Mucosa of descending colon (tissue), 3 donors: Measurements from ENCODE around the gene ASXL2. TPM values are rescaled to one million over a fixed set of nuclear protein-coding genes. Genes with fewer than 3 reads are reported as not detected.

Experiments
- ATAC-seq: fragments of 200-7000 bp; cut with Tn5 transposase; one replicate; pipeline ENCODE4 v1.9.1; 2020; ENCODE audit warnings: mild to moderate bottlenecking, moderate library complexity
- DNase-seq, 3 donors: peaks; one replicate each; pipeline ENCODE4 v3.0.0-alpha.2; 2020
- H3K36me3 ChIP-seq: fragments of 200-600 bp; one replicate; pipeline ENCODE4 v1.8.0; 2021; ENCODE audit warnings: low read depth, mild to moderate bottlenecking
- H3K4me1 ChIP-seq: fragments of 200-600 bp; one replicate; pipeline ENCODE4 v1.8.0; 2021; ENCODE audit warnings: low read depth, mild to moderate bottlenecking
- H3K4me3 ChIP-seq: fragments of 200-600 bp; one replicate; pipeline ENCODE4 v1.8.0; 2021; ENCODE audit warnings: mild to moderate bottlenecking
- H3K9me3 ChIP-seq: fragments of 200-600 bp; one replicate; pipeline ENCODE4 v1.8.0; 2021; ENCODE audit warnings: mild to moderate bottlenecking
- CTCF ChIP-seq: fragments of 200-600 bp; IDR thresholded peaks from one replicate; pipeline ENCODE4 v1.8.0; 2022; ENCODE audit warnings: antibody characterized with exemption, mild to moderate bottlenecking
- intact Hi-C, 2 donors: fragments of 100-400 bp; cut with DNase I in 1 of 2; cut with micrococcal nuclease in 1 of 2; formaldehyde crosslinking; loops; one replicate each; pipeline versions ENCODE4 v1.11.0 to v1.11.1; 2022; cut with DNase I, micrococcal nuclease
- long read RNA-seq, 2 donors: library from polyadenylated mRNA; unstranded; transcript quantifications; one replicate each; pipeline ENCODE4 v2.0.0, GENCODE V29; 2019 to 2021
- total RNA-seq, 3 donors: library from RNA; stranded (reverse); fragmentation: NEBNext Ultra II Directional in 2 of 3; extraction: Animal tissue kit (Norgen Biotek cat#: 25700) in 2 of 3; gene quantifications; one replicate each; pipeline versions ENCODE4 v1.2.1 to v1.2.4, GENCODE V29; 2021 to 2023
- donor health status: DM: no; HTN: no; CAD: no; lungs with moderate emphysema.
- donor health status: DM: no; HTN: no; CAD: no.
- donor health status: DM: no; HTN: yes; CAD: no.

The ASXL2 gene
- 10 to 100 TPM; 29.9 to 39.2 (median 33.4) TPM for total RNA-seq
- long read RNA-seq, donor 1, partial matches to known transcripts, result 0 of 6 reads
- long read RNA-seq, donor 1, other reads (novel, unspliced or antisense), result 6 of 6 reads
- long read RNA-seq, donor 2, partial matches to known transcripts, result 0 of 5 reads
- long read RNA-seq, donor 2, other reads (novel, unspliced or antisense), result 5 of 5 reads

GRCh38 chr2:25878361-25879132, at the start of gene ASXL2:
TSS of gene ASXL2 (minus strand) at chr2:25878487. CDS start at chr2:25878222, 265 bp downstream.
- no peak for TF ChIP-seq CTCF
- intact Hi-C loops, result no loop called here
- peak; percentile 98 to 99 (median 98) for DNase-seq
- Histone ChIP-seq H3K36me3 (peaks cover 4% of the 10 kb centered on the region), H3K4me1 (peaks cover 19% of the 10 kb centered on the region), H3K4me3 (peak within 1 kb of the TSS; percentile 96), H3K9me3 (no peaks in the 10 kb centered on the region)
- ATAC-seq, result peak; percentile 96

GRCh38 chr2:25926984-25927756, 48.9 kb upstream of the ASXL2 start:
- no peak for ATAC-seq
- H3K4me1 ChIP-seq, result no peaks in the 10 kb centered on the region
- H3K9me3 ChIP-seq, result no peaks in the 10 kb centered on the region
- H3K4me3 ChIP-seq, result no peak overlapping the region
- no peak for TF ChIP-seq CTCF
- no peak for DNase-seq
- no peaks in the 10 kb centered on the region for H3K36me3 ChIP-seq
- intact Hi-C loops, result no loop called here

GRCh38 chr2:25922501-25922900, 44.2 kb upstream of the ASXL2 start:
- TF ChIP-seq CTCF, result no peak
- H3K4me1 ChIP-seq, result no peaks in the 10 kb centered on the region
- H3K4me3 ChIP-seq, result no peak overlapping the region
- no peaks in the 10 kb centered on the region for H3K9me3 ChIP-seq
- DNase-seq (no peak), ATAC-seq (no peak)
- intact Hi-C loops, result no loop called here
- H3K36me3 ChIP-seq, result no peaks in the 10 kb centered on the region

GRCh38 chr2:25920786-25921415, 42.6 kb upstream of the ASXL2 start:
- intact Hi-C loops, result no loop called here
- Histone ChIP-seq H3K4me1 (no peaks in the 10 kb centered on the region), H3K4me3 (no peak overlapping the region), H3K9me3 (no peaks in the 10 kb centered on the region), H3K36me3 (no peaks in the 10 kb centered on the region)
- DNase-seq, result no peak
- ATAC-seq, result no peak
- TF ChIP-seq CTCF, result no peak

GRCh38 chr2:25920336-25920735, 42.0 kb upstream of the ASXL2 start:
- Histone ChIP-seq H3K4me1 (no peaks in the 10 kb centered on the region), H3K36me3 (no peaks in the 10 kb centered on the region), H3K9me3 (no peaks in the 10 kb centered on the region), H3K4me3 (no peak overlapping the region)
- TF ChIP-seq CTCF, result no peak
- intact Hi-C loops, result no loop called here
- DNase-seq (no peak), ATAC-seq (peak; percentile 14)
